GM12878 (cell line): Measurements from ENCODE around the gene ADAMTS16. TPM values are rescaled to one million over a fixed set of nuclear protein-coding genes. Genes with fewer than 3 reads are reported as not detected.

Source experiments
- ATAC-seq: fragments of 200-7000 bp; cut with Tn5 transposase; 3 replicates; pipeline ENCODE4 v1.9.1; 2020; ENCODE audit warnings: mild to moderate bottlenecking, moderate library complexity
- BruUV-seq: library from RNA; stranded (reverse); fragments of 400-500 nt; replicated peaks from 2 replicates; lab custom pipeline; 2021; lab: Mats Ljungman, UMichigan
- CTCF ChIA-PET: fragments of 300-600 bp; sonication (Branson Sonifier 250); formaldehyde crosslinking; extraction: SDS; loops from one replicate; lab custom pipeline; 2021; ENCODE audit warnings: inconsistent platforms; lab: Yijun Ruan, JAX
- POLR2A ChIA-PET: fragments of 350-600 bp; formaldehyde crosslinking; extraction: SDS; loops from one replicate; lab custom pipeline; 2021; ENCODE audit warnings: inconsistent platforms; lab: Charles Lee
- RAD21 ChIA-PET: fragments of 300-600 bp; sonication (Branson Sonifier 250); formaldehyde crosslinking; loops from one replicate; lab custom pipeline; 2023; ENCODE audit warnings: antibody characterized with exemption; ENCODE audit not compliant: unreplicated experiment; lab: Charles Lee
- SMC1A ChIA-PET: fragments of 300-600 bp; sonication (Branson Sonifier 250); formaldehyde crosslinking; loops from one replicate; lab custom pipeline; 2023; ENCODE audit not compliant: unreplicated experiment, uncharacterized antibody; lab: Charles Lee
- DNase-seq: peaks from one replicate; pipeline ENCODE4 v3.0.0-alpha.2; 2011; ENCODE audit warnings: low read depth, low spot score
- FAIRE-seq: peaks from 3 replicates; lab custom pipeline; 2011; peaks lifted over from hg19 to GRCh38; lab: Jason Lieb, UNC
- H2AFZ ChIP-seq: 2 replicates; pipeline ENCODE4 v1.6.0; 2011; ENCODE audit warnings: low read depth, low read length, control low read depth; ENCODE audit not compliant: control insufficient read depth
- H3K27ac ChIP-seq: 2 replicates; pipeline ENCODE4 v1.5.1; 2011; ENCODE audit warnings: control low read depth; ENCODE audit not compliant: control insufficient read depth, insufficient read depth
- H3K27me3 ChIP-seq, 2 experiments: replicated peaks in 1 of 2; 2 replicates each; pipeline versions ENCODE4 v1.6.0 to v1.6.1; 2011; ENCODE audit warnings: low read length in 1 of 2; ENCODE audit not compliant: control insufficient read depth in 2 of 2, insufficient read depth in 2 of 2
- H3K36me3 ChIP-seq, 2 experiments: 2 replicates each; pipeline ENCODE4 v1.5.1; 2011; ENCODE audit warnings: low read length in 1 of 2; ENCODE audit not compliant: control insufficient read depth in 2 of 2, insufficient read depth in 2 of 2
- H3K4me1 ChIP-seq: 2 replicates; pipeline ENCODE4 v1.6.1; 2011; ENCODE audit warnings: mild to moderate bottlenecking, low read length, moderate library complexity, mixed read lengths; ENCODE audit not compliant: control insufficient read depth, insufficient read depth
- H3K4me2 ChIP-seq: 2 replicates; pipeline ENCODE4 v1.6.0; 2011; ENCODE audit warnings: control low read depth; ENCODE audit not compliant: control insufficient read depth, insufficient read depth
- H3K4me3 ChIP-seq: fragments of 200-600 bp; sonication (generic); 2 replicates; pipeline ENCODE4 v1.5.1; 2016
- H3K79me2 ChIP-seq: 2 replicates; pipeline ENCODE4 v1.6.0; 2011; ENCODE audit warnings: low read length; ENCODE audit not compliant: control insufficient read depth, insufficient read depth
- H3K9ac ChIP-seq: 2 replicates; pipeline ENCODE4 v1.8.0; 2011; ENCODE audit warnings: low read length, control low read depth, mixed read lengths; ENCODE audit not compliant: control insufficient read depth, insufficient read depth
- H3K9me3 ChIP-seq: replicated peaks from 3 replicates; pipeline ENCODE4 v1.5.1; 2011; ENCODE audit warnings: mild to moderate bottlenecking, low read length; ENCODE audit not compliant: control insufficient read depth, insufficient read depth
- H4K20me1 ChIP-seq: 2 replicates; pipeline ENCODE4 v1.6.0; 2011; ENCODE audit not compliant: control insufficient read depth, insufficient read depth
- CHD1 ChIP-seq: IDR thresholded peaks from 2 replicates; pipeline ENCODE4 v1.6.1; 2012; ENCODE audit warnings: low read depth, low read length, improper control_type of control experiment
- ESRRA ChIP-seq: IDR thresholded peaks from 2 replicates; pipeline ENCODE4 v1.6.1; 2012; ENCODE audit warnings: mild to moderate bottlenecking, low read length, improper control_type of control experiment
- IKZF2 ChIP-seq, 2 experiments: fragments of 450-650 bp; IDR thresholded peaks; 2 replicates each; pipeline ENCODE4 v1.6.1; 2017; ENCODE audit warnings: mild to moderate bottlenecking in 2 of 2, moderate library complexity in 2 of 2
- KLF5 ChIP-seq: fragments of 450-650 bp; IDR thresholded peaks from 2 replicates; pipeline ENCODE4 v1.6.1; 2014; ENCODE audit warnings: mild to moderate bottlenecking; ENCODE audit not compliant: partially characterized antibody
- MEF2A ChIP-seq: IDR thresholded peaks from 2 replicates; pipeline ENCODE4 v1.6.1; 2011; ENCODE audit warnings: low read depth, mild to moderate bottlenecking, low read length, moderate library complexity; ENCODE audit not compliant: insufficient read depth
- MTA2 ChIP-seq: fragments of 450-650 bp; IDR thresholded peaks from 2 replicates; pipeline ENCODE4 v1.6.1; 2016; ENCODE audit warnings: low read depth, mild to moderate bottlenecking, moderate library complexity
- MXI1 ChIP-seq: fragments of 150-350 bp; IDR thresholded peaks from 2 replicates; pipeline ENCODE4 v1.6.1; 2011; ENCODE audit warnings: low read depth, mild to moderate bottlenecking, inconsistent platforms, low read length, improper control_type of control experiment
- NBN ChIP-seq: fragments of 450-650 bp; IDR thresholded peaks from 2 replicates; pipeline ENCODE4 v1.6.1; 2016
- POLR2A ChIP-seq: IDR thresholded peaks from 2 replicates; pipeline ENCODE4 v1.6.1; 2011; ENCODE audit warnings: low read depth, mild to moderate bottlenecking, low read length
- RCOR1 ChIP-seq: conservative IDR thresholded peaks from 2 replicates; pipeline ENCODE4 v1.6.1; 2012; ENCODE audit warnings: low read depth, low read length, improper control_type of control experiment
- STAT3 ChIP-seq: IDR thresholded peaks from 2 replicates; pipeline ENCODE4 v1.6.1; 2011; ENCODE audit warnings: low read depth, low read length, improper control_type of control experiment
- TBL1XR1 ChIP-seq: IDR thresholded peaks from 2 replicates; pipeline ENCODE4 v1.6.1; 2012; ENCODE audit warnings: low read depth, low read length, improper control_type of control experiment
- ZNF217 ChIP-seq: fragments of 450-650 bp; IDR thresholded peaks from 2 replicates; pipeline ENCODE4 v1.6.1; 2017; ENCODE audit warnings: antibody characterized with exemption, mild to moderate bottlenecking
- ZSCAN29 ChIP-seq: fragments of 450-650 bp; IDR thresholded peaks from 2 replicates; pipeline ENCODE4 v1.6.1; 2017; ENCODE audit warnings: mild to moderate bottlenecking, moderate library complexity
- WGBS: methylation state at CpG from one replicate; pipeline ENCODE4 v1.1.6; 2016; ENCODE audit warnings: low lambda C conversion rate; ENCODE audit not compliant: insufficient replicate concordance, insufficient coverage; ENCODE audit errors: missing lambda C conversion rate; 5-methylcytosine and 5-hydroxymethylcytosine counted together
- in situ Hi-C: fragments of 300-500 bp; cut with MboI; formaldehyde crosslinking; loops from 9 replicates; pipeline ENCODE4 v1.14.3; 2018; ENCODE audit warnings: mixed read lengths
- intact Hi-C: fragments of 100-400 bp; cut with micrococcal nuclease; formaldehyde crosslinking; loops from one replicate; pipeline ENCODE4 v1.14.2; 2022; ENCODE audit not compliant: unreplicated experiment
- polyA plus RNA-seq, 11 experiments: library from polyadenylated mRNA; depleted of rRNA in 4 of 11; unstranded in 6 of 11; stranded (reverse) in 5 of 11; fragments of >200 nt; fragmentation: Nextera tagmentation in 4 of 11; fragmentation: Illumina TruSeq in 1 of 11; extraction: Ambion mirVana in 4 of 11; extraction: Trizol in 1 of 11; gene quantifications; 1 replicate in 1 of 11; 2 replicates in 10 of 11; pipeline versions ENCODE4 v1.2.1 to v1.2.3, GENCODE V29; 2011 to 2016; ENCODE audit warnings: inconsistent platforms in 2 of 11, missing spikeins in 2 of 11, low read depth in 1 of 11
- total RNA-seq, 4 experiments: library from RNA; depleted of rRNA in 3 of 4; stranded (reverse); fragments of >200 nt in 3 of 4; fragmentation: Illumina TruSeq in 1 of 4; extraction: Trizol in 1 of 4; gene quantifications; 2 replicates each; pipeline versions ENCODE4 v1.2.1 to v1.2.3, GENCODE V29; 2013 to 2021
- TF ChIP-seq, protein P1 (sequence below): IDR thresholded peaks from 2 replicates; pipeline ENCODE4 v1.6.1; 2011; ENCODE audit warnings: low read depth, low read length, improper control_type of control experiment, borderline replicate concordance
- TF ChIP-seq, protein P2 (sequence below): fragments of 450-650 bp; IDR thresholded peaks from 2 replicates; pipeline ENCODE4 v1.6.1; 2017; ENCODE audit warnings: borderline replicate concordance

The ADAMTS16 gene
- total and polyA plus RNA-seq, 10 of the 15 experiments (the other 5 are each of a cell fraction or from before 2014, with no cell fraction given), result 0.04 TPM; not detected in 9

DNA sequence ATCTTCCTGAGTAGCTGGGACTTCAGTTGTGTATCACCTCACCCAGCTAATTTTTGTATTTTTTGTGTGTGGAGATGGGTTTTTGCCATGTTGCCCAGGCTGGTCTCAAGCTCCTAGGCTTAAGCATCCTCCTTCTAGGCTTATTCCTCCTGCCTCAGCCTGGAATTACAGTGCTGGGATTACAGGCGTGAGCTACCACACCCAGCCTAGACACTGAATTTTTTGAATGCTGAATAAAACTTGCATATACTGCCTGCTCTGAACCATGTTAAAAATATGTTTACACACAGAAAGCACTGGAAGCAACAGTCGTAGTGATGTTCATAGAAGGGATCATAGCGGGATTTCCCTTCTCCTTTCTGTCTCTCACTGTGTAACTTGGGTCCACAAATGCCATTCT lies 161.0 kb downstream of the ADAMTS16 start:
- in situ Hi-C loops, result no loop called here
- DNase-seq (no peak), FAIRE-seq (no peak)
- Histone ChIP-seq H3K27ac (no peak overlapping the region), H3K36me3 (no peaks in the 10 kb centered on the region), H3K79me2 (no peaks in the 10 kb centered on the region), H3K4me3 (no peak overlapping the region), H3K4me2 (no peak overlapping the region)
- RAD21 ChIA-PET, result no interaction called here
- POLR2A ChIA-PET, result no interaction called here
- SMC1A ChIA-PET, result no interaction called here
- TF ChIP-seq ESRRA, result no peak
- TF ChIP-seq CHD1, result no peak
- TF ChIP-seq RCOR1, result no peak
- TF ChIP-seq ZNF217, result no peak
- TF ChIP-seq, all 136 proteins: peak for 0
- WGBS, result 28% methylated on average over 3 of the region's 3 CpGs
- BruUV-seq, result no TSS peak
- no peak for ATAC-seq
- intact Hi-C loops, result no loop called here
- no peaks in the 10 kb centered on the region for H4K20me1 ChIP-seq
- no peaks in the 10 kb centered on the region for H3K27me3 ChIP-seq
- no peak overlapping the region for H3K9ac ChIP-seq
- no peak overlapping the region for H2AFZ ChIP-seq
- no peaks in the 10 kb centered on the region for H3K4me1 ChIP-seq
- H3K9me3 ChIP-seq, result no peaks in the 10 kb centered on the region
- CTCF ChIA-PET, result interaction anchor here (0.7 kb wide), 1 partner anchor 87 kb away, joined by 3 read pairs; no protein-coding TSS in a partner anchor

DNA sequence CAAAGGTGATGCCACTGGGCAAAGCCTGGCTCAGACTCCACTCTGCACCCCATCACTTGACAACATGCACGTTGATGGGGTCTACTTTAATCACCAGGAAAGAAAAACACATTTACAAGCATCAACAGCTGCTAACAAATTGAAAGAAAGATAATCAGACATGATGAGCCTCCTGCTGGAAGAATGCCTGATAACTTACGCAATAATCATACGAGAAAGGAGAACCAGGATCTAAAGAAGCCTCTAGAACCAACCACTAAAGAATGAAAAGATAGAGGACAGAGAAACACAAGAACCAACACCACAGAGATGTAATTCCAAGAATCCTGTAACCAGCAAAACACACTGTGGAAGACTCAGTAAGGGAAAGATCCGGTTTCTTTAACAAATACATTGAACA lies 162.1 kb downstream of the ADAMTS16 start:
- H3K79me2 ChIP-seq, result no peaks in the 10 kb centered on the region
- H3K4me3 ChIP-seq, result no peak overlapping the region
- no peaks in the 10 kb centered on the region for H3K4me1 ChIP-seq
- no peak overlapping the region for H3K9ac ChIP-seq
- ChIA-PET POLR2A (no interaction called here), RAD21 (no interaction called here), SMC1A (no interaction called here), CTCF (no interaction called here)
- no peaks in the 10 kb centered on the region for H3K9me3 ChIP-seq
- no TSS peak for BruUV-seq
- ATAC-seq, result no peak
- no peak for DNase-seq
- no peaks in the 10 kb centered on the region for H3K36me3 ChIP-seq
- H2AFZ ChIP-seq, result no peak overlapping the region
- no peak for FAIRE-seq
- intact Hi-C loops, result no loop called here
- no peaks in the 10 kb centered on the region for H4K20me1 ChIP-seq
- no peak overlapping the region for H3K4me2 ChIP-seq
- H3K27ac ChIP-seq, result no peak overlapping the region
- H3K27me3 ChIP-seq, result no peaks in the 10 kb centered on the region
- in situ Hi-C loops, result no loop called here
- WGBS, result 48% methylated on average over 4 of the region's 4 CpGs
- TF ChIP-seq POLR2A, result no peak
- no peak for TF ChIP-seq KLF5
- TF ChIP-seq, protein P1, sequence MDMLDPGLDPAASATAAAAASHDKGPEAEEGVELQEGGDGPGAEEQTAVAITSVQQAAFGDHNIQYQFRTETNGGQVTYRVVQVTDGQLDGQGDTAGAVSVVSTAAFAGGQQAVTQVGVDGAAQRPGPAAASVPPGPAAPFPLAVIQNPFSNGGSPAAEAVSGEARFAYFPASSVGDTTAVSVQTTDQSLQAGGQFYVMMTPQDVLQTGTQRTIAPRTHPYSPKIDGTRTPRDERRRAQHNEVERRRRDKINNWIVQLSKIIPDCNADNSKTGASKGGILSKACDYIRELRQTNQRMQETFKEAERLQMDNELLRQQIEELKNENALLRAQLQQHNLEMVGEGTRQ, result no peak
- TF ChIP-seq NBN, result no peak
- no peak for TF ChIP-seq MTA2
- TF ChIP-seq, protein P2, sequence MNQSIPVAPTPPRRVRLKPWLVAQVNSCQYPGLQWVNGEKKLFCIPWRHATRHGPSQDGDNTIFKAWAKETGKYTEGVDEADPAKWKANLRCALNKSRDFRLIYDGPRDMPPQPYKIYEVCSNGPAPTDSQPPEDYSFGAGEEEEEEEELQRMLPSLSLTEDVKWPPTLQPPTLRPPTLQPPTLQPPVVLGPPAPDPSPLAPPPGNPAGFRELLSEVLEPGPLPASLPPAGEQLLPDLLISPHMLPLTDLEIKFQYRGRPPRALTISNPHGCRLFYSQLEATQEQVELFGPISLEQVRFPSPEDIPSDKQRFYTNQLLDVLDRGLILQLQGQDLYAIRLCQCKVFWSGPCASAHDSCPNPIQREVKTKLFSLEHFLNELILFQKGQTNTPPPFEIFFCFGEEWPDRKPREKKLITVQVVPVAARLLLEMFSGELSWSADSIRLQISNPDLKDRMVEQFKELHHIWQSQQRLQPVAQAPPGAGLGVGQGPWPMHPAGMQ, result no peak
- no peak for TF ChIP-seq MXI1
- TF ChIP-seq STAT3, result no peak
- no peak for TF ChIP-seq TBL1XR1
- TF ChIP-seq ZSCAN29, result no peak
- no peak for TF ChIP-seq MEF2A
- TF ChIP-seq IKZF2 (IDR thresholded peaks at IDR 0.05), result no peak
